T-helper 2 cell (primary cell): Measurements from ENCODE around the gene MS4A5.

Experiments used
- DNase-seq, 5 experiments: peaks; one replicate each; pipeline versions ENCODE4 v3.0.0 to v3.0.0-alpha.2; 2012 to 2022

MS4A5 gene

DNA sequence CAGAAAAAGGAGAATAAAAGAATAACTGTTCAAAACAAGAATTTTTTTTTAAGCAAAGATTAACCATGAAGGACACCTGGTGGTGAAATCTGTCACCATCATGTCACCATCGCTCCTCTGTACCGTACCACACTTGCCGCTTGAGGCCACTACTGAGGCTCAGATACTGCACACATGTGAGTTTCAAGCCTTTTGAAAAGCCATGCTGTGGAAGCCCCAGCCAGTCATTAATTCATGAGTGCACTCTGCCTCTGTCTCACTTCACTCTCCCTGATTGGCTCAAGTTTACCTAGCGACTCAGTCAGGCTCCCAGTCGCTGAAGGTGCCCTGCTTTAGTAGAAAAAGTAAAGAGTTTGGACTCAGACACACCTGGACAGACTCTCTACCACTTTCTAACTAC is 56.6 kb downstream of the MS4A5 start:
- peak in 1 of 5 experiments; percentile 58 for DNase-seq

DNA sequence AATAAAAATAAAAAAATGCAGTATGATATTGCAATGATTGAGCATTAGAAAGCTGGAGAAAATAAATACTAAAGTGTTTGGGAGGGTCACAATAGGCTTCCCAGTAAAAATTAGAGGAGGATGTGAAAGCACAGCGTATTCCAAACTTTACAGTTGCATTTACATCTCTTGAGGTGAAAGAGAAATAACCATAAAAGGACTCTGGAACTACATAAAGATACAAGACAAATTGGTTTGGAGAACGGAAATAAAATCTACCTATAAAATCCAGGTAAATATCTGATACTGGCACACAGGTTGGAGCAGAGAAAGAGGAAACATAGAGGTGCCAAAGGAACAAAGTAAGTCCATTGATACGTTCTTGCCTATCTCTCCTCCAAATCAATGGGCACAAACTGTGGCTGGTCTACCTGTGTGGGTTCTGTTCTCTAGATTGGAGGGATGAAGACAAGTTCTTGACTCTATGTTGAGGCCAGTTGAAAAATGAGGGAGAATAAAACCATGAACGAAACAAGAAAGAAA is 63.2 kb downstream of the MS4A5 start, which contains the start of gene MS4A12:
TSS of gene MS4A12 (plus strand) at position 291 of the 522 bp plus-strand sequence. CDS start 4,541 bp downstream, outside the sequence.
- no peak for DNase-seq

DNA sequence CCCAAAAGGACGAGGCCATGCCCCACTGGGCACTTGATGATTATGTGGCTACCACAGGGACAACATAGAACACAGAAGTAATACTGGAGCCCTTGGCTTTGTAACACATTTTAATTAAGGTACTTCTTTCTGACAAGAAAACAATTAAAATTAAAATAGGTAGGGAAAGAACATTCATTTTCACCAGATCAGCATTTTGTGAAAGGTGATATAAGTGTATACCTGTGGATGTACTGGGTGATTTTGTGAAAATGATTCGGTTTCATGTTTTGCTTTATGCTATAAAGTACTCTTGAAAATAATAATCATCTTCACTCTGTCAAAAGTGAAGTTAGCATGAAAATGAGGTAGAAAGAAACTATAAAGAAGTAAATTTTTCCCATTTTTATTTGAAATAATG is 64.1 kb downstream of the MS4A5 start:
- DNase-seq, result no peak
